Testis (tissue), 3 donors: ENCODE measurements around the gene PODXL2. TPM values are rescaled to one million over a fixed set of nuclear protein-coding genes. Genes with fewer than 3 reads are reported as not detected.

Experiments used
- DNase-seq: peaks from one replicate; pipeline ENCODE4 v3.0.0-alpha.2; 2019
- H3K27ac ChIP-seq, 2 donors: fragments of 200-600 bp; sonication (generic); one replicate each; pipeline ENCODE4 v1.5.1; 2019
- H3K27me3 ChIP-seq: fragments of 200-600 bp; sonication (generic); one replicate; pipeline ENCODE4 v1.5.1; 2019
- H3K36me3 ChIP-seq: fragments of 200-600 bp; sonication (generic); one replicate; pipeline ENCODE4 v1.5.1; 2017; ENCODE audit warnings: low read depth; ENCODE audit errors: missing control alignments
- H3K4me1 ChIP-seq: fragments of 200-600 bp; sonication (generic); one replicate; pipeline ENCODE4 v1.5.1; 2019
- H3K4me3 ChIP-seq, 2 donors: fragments of 200-600 bp; sonication (generic); one replicate each; pipeline ENCODE4 v1.5.1; 2017 to 2019
- H3K9me3 ChIP-seq: fragments of 200-600 bp; sonication (generic); one replicate; pipeline ENCODE4 v1.5.1; 2017
- CTCF ChIP-seq, 3 experiments: fragments of 450-650 bp in 2 of 3; fragments of 200-600 bp in 1 of 3; sonication (generic) in 1 of 3; IDR thresholded peaks; one replicate each; pipeline ENCODE4 v1.5.1; 2016 to 2019; ENCODE audit warnings: antibody characterized with exemption in 3 of 3, mild to moderate bottlenecking in 2 of 3, moderate library complexity in 1 of 3
- POLR2A ChIP-seq: fragments of 450-650 bp; IDR thresholded peaks from one replicate; pipeline ENCODE4 v1.6.1; 2017; ENCODE audit warnings: antibody characterized with exemption, mild to moderate bottlenecking, moderate library complexity
- WGBS, 2 donors: methylation state at CpG; one replicate each; pipeline ENCODE4 v1.1.5; 2018; 5-methylcytosine and 5-hydroxymethylcytosine counted together
- intact Hi-C: fragments of 100-400 bp; cut with DNase I; formaldehyde crosslinking; loops from one replicate; pipeline ENCODE4 v1.15.1; 2023; ENCODE audit warnings: low total_unique reads
- polyA plus RNA-seq: library from polyadenylated mRNA; stranded (reverse); fragments of 350-450 nt; fragmentation: Illumina TruSeq; extraction: RNeasy Lipid Tissue Mini Kit (QIAGEN cat#74804); gene quantifications from one replicate; pipeline ENCODE4 v1.2.3, GENCODE V29; 2014; ENCODE audit warnings: low read depth, low replicate concordance; ENCODE audit not compliant: insufficient read depth
- total RNA-seq, 2 donors: library from RNA; depleted of rRNA; stranded (reverse); fragments of >200 nt; gene quantifications; one replicate each; pipeline ENCODE4 v1.2.3, GENCODE V29; 2016

Gene PODXL2
- total and polyA plus RNA-seq, 3 donors from 2014 or later: 51.3 to 88.8 (median 71.9) TPM

DNA sequence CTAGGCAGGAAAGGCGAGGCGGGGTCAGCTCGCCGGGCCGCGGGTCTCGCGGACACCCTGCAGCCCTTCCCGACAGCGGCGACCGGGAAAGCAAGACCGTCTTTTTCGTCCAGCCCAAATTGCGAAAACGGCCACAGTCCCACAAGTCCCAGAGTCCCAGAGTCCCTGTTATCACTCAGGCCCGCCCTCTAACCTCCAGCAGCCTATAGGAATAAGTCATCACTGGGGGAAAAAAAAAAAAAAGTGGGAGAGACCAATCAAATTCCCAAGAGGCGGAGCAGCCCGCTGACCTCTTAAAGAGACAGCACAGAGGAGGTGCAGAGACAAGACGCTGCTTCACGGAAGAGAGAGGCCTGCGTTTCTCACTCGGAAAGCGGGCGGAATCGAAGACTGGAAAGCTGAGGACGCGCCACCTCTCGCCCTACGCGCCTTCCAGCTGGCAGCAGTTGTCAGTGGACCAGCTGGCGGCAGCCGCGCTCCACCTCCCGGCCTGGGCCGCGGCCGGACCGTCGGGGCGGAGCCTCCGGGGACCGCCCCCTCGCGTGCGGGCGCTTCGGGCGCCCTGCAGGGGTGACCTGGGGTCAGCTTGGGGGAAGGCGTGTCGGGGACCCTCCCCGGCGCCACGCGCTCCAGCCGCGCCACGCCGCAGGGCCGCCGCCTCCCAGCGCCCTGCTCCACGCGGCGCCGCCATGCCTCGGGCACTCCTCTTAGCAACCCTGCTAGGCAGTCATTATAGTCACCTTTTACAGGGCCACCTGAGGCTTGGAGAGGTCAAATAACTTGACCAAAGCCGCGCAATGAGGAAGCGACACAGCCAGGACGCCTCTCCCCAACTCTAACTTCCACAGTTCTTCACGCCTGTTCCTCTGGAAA is 38.2 kb upstream of the PODXL2 start, which contains the start of gene TPRA1:
Gene TPRA1 (minus strand): TSS at position 141 of the 873 bp plus-strand sequence. CDS start 10,587 bp downstream, outside the sequence.
- no peaks in the 10 kb centered on the region for H3K27me3 ChIP-seq
- peak within 1 kb of the TSS; percentile 92 to 95 for H3K4me3 ChIP-seq
- peaks cover 34% of the 10 kb centered on the region for H3K4me1 ChIP-seq
- intact Hi-C loops: no loop called here
- peak; percentile 96 for DNase-seq
- TF ChIP-seq CTCF (IDR thresholded peaks at IDR 0.05) (peak in 1 of 3 experiments; percentile 28), POLR2A (no peak)
- 1 to 2% methylated on average over 33 to 60 of the region's 72 CpGs for WGBS, 2 donors
- no peaks in the 10 kb centered on the region for H3K9me3 ChIP-seq
- no peaks in the 10 kb centered on the region for H3K36me3 ChIP-seq
- H3K27ac ChIP-seq: peak within 1 kb of the TSS; percentile 91 to 92

DNA sequence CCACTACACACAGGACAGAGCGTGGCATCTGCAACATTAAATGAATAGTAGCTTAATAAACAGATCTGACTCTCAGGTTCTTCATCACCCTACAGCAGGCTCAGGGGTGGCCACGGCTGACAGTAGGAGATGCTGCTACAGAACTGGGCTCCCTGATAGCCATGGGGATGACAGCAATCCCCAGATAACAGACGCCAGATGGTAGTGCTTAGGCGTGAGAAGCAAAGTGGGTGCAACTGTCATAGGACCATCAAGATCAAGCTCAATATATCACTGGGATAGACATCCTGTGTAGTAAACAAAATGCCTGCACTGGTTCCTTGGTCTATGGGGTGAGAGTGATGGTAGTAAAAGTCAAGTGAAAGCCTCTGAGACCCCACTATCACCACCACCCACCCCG is 35.8 kb upstream of the PODXL2 start:
- 87 to 89% methylated on average over 5 of the region's 5 CpGs for WGBS, 2 donors

GRCh38 chr3:127595303-127595702 is 33.7 kb upstream of the PODXL2 start:
- no peak for DNase-seq
- WGBS, 2 donors: 81 to 90% methylated on average over 4 of the region's 4 CpGs
- H3K9me3 ChIP-seq: no peaks in the 10 kb centered on the region
- H3K27me3 ChIP-seq: no peaks in the 10 kb centered on the region
- no peak overlapping the region for H3K27ac ChIP-seq
- peaks cover 14% of the 10 kb centered on the region for H3K4me1 ChIP-seq
- TF ChIP-seq POLR2A: no peak
- TF ChIP-seq CTCF (IDR thresholded peaks at IDR 0.05): no peak
- no peaks in the 10 kb centered on the region for H3K36me3 ChIP-seq
- intact Hi-C loops: no loop called here
- H3K4me3 ChIP-seq: no peak overlapping the region

More for the DNA sequence above, 35.8 kb upstream of the PODXL2 start:
- no peak for DNase-seq
- H3K27me3 ChIP-seq: no peaks in the 10 kb centered on the region
- peaks cover 16% of the 10 kb centered on the region for H3K4me1 ChIP-seq
- H3K9me3 ChIP-seq: no peaks in the 10 kb centered on the region
- TF ChIP-seq POLR2A (no peak), CTCF (IDR thresholded peaks at IDR 0.05) (no peak)
- no peaks in the 10 kb centered on the region for H3K36me3 ChIP-seq
- H3K27ac ChIP-seq: no peak overlapping the region
- H3K4me3 ChIP-seq: no peak overlapping the region
- intact Hi-C loops: no loop called here

DNA sequence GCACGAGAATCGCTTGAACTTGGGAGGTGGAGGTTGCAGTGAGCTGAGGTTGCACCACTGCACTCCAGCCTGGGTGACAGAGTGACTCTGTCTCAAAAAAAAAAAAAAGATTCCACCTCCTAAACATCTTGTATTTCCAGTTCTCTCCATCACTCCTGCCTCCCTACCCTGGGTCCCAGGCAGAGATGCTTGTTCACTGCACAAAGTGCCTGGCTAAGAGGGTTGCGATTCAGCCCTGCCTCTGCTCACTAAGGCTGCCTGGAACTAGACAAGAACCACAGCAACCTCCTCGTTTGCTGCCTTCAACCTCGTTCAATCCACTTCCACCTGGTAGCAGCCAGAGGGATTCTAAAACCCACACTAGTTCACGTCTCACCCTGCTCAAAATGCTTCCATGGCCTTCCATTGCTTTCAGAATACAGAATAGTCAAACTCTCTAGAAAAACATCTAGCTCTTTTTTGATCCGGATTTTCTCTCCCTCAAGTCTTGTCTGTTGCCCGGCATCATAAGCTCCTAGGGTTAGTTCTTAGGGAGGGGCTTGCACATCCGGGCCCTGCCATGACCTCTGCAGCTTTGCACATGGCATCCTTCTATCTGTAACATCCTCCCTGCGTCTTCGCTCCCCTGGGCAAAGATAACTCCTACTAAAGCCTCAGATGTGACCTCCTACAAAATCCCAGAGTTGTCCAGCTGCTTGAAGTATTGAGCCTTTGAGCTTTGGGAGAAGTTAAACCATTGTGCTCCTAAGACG is 31.8 kb upstream of the PODXL2 start:
- Histone ChIP-seq H3K27ac (no peak overlapping the region), H3K4me3 (peak overlapping the region in 1 of 2 donors; percentile 56)
- 53 to 54% methylated on average over 12 of the region's 12 CpGs for WGBS, 2 donors

More for the DNA sequence above, 31.8 kb upstream of the PODXL2 start:
- DNase-seq: no peak
- H3K9me3 ChIP-seq: no peaks in the 10 kb centered on the region
- no peaks in the 10 kb centered on the region for H3K36me3 ChIP-seq
- intact Hi-C loops: no loop called here
- no peaks in the 10 kb centered on the region for H3K27me3 ChIP-seq
- peaks cover 9% of the 10 kb centered on the region for H3K4me1 ChIP-seq
- TF ChIP-seq POLR2A (no peak), CTCF (IDR thresholded peaks at IDR 0.05) (no peak)
